Loucy (cell line): ENCODE measurements around the gene MYOD1.

Source experiments
- CTCF ChIP-seq: fragments of 200-600 bp; sonication (generic); conservative IDR thresholded peaks from 2 replicates; pipeline ENCODE4 v1.5.1; 2014; ENCODE audit warnings: mild to moderate bottlenecking, antibody characterized with exemption, low read length
- EZH2phosphoT487 ChIP-seq: fragments of 200-600 bp; IDR thresholded peaks from 2 replicates; pipeline ENCODE4 v1.6.1; 2018; ENCODE audit warnings: antibody characterized with exemption, mild to moderate bottlenecking, moderate library complexity, borderline replicate concordance

DNA sequence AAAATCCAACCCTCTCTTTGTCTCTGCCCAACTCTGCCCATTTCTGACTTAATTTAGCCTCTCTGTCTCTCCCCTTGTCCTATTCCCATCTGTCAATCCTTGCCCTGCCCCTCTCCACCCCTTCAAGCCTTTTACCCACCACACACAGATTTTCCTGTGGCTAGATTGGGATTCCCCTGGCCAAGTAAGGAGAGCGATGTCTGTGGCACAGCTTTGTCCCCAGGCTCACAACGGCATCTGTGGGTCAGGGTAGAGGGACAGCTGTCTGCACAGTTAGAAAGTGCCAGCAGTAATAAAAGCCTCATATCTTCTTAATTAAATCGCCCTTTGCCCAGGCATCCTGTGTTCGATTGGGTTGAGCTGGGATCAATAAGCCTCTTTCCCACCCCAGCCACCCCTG, 13.9 kb downstream of the MYOD1 start:
- TF ChIP-seq CTCF: no peak
- no peak for TF ChIP-seq EZH2phosphoT487
